GM21381 (cell line): ENCODE data around the gene LIMK1.

Experiments
- ATAC-seq: cut with Tn5 transposase; IDR thresholded peaks from one replicate; pipeline ENCODE4 v1.9.1; 2021; ENCODE audit warnings: mild to moderate bottlenecking, moderate library complexity; ENCODE audit not compliant: unreplicated experiment

The LIMK1 gene

GRCh38 chr7:74082770-74083116 is 861 bp upstream of the LIMK1 start:
- no peak for ATAC-seq

DNA sequence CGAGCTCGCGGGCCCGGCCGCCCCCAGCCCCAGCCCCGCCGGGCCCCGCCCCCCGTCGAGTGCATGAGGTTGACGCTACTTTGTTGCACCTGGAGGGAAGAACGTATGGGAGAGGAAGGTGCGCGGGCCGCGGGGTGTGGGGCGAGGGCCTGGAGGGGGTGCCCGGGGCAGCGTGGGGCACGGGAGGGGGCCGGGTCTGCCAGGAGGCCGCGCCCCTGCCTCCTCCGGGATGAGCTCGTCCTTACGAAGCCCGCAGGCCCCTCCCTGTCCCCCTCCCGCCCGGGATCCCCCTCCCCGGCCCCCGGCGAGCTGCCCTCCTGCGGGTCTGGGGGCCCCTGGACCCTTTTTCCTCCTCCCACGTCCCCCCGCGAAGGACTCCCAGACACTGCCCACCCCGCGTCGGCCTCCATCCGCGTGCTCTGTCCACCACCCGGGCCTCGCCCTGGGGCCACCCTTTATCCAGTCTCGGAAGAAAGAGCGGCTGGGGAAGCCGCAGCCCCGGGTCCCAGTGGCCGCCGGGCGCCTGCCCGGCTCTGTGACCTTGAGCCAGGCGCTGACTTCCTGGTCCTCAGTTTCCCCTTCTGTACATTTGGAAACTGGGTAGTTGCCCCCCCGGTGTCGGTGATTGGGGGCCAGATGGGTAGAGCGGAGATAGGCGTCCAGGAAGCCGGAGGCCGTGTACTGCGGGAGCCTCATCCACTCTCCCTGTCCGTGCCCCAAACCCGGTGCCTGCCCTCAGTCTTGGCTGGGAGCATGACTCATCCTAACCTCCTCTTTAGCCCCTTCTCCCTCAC is 521 bp downstream of the LIMK1 start:
- no peak for ATAC-seq

DNA sequence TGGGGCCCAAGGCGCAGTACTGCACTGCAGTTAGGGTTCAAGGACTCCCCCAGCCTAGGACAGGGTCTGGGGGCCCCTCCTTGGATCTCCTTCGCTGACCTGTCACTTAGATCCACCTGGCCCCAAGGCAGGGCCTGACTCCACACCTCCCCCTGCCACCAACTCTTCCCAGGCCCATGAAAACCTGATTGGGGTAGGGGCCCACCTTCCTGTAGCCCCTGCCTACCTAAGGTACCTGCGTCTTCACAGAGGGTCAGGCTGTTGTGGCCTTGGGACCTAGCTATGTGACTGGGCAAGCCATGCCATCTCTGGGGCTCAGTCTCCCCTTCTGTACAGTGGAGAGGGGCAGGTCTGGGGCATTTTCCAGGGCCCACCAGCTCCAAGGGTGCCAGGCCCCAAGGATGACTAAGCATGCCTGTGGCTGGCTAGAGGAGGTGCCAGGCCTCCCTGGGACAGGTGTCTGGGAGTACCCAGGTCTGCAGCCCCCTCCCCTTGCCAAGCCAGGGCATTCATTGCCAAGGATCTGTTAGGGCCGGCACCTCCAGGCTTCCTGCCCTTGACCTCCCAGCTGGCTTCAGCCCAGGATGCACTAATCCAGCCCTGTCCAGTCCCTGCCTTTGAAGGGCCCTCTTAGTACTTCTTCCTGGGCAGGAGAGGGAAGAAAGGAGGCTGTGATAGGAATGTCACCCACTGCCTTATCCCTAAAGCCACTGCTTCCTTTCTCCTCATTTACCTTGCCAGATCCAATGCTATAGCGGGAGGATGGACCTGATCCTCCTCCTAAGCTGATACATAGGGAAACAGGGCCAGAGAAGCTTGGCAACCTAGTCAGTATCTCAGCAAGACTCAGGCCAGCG is 1.3 kb downstream of the LIMK1 start:
- no peak for ATAC-seq

GRCh38 chr7:74087791-74088453 is 4.3 kb downstream of the LIMK1 start:
- no peak for ATAC-seq

- ATAC-seq, result no peak
Observed at GRCh38 chr7:74092321-74092963, 8.8 kb downstream of the LIMK1 start.

DNA sequence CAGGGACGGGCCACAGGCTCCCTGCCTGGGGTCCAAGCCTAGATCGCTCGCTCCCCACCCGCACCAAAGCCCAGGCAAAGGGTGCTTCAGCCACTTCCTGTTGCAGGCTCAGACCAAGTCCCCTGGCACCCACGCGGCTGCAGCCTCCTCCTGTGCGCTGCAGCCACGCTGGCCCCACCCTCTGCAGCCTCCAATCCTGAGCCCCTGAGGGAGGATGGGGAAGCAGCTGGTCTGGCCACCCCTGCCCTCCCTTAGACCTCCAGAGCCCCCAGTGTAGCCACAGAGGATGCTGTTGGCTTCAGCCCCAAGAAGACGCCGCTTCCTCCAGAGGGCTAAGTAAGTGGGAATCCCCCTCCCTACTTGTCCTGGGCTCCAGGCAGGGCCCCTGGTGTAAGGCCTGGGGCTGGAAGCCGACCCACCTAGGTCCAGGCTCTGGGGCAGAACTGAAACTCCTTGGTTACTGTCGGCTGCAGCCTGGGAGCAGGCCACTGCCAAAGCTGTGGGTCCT is 9.4 kb downstream of the LIMK1 start:
- ATAC-seq, result peak; percentile 58

GRCh38 chr7:74093671-74094223 is 10.1 kb downstream of the LIMK1 start:
- peak; percentile 13 for ATAC-seq

- peak; percentile 43 for ATAC-seq
Observed at GRCh38 chr7:74094224-74095101, 10.9 kb downstream of the LIMK1 start.

DNA sequence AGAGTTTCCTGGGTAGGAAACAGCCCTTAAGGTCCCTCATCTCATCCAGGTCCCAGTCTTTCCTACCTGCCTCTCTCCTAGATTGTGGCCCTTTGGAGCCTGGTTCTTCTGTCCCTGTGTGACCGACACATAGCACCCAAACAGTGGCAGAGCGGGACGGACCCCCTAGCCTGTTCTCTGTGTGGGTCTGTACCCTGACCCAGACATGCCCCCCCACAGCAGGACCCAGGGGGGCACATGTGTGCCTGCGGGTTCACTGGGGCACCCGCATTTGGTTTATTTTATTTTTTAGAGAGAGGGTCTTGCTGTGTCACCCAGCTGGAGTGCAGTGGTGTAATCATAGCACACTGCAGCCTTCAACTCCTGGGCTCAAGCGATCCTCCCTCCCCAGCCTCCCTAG is 11.5 kb downstream of the LIMK1 start:
- no peak for ATAC-seq

DNA sequence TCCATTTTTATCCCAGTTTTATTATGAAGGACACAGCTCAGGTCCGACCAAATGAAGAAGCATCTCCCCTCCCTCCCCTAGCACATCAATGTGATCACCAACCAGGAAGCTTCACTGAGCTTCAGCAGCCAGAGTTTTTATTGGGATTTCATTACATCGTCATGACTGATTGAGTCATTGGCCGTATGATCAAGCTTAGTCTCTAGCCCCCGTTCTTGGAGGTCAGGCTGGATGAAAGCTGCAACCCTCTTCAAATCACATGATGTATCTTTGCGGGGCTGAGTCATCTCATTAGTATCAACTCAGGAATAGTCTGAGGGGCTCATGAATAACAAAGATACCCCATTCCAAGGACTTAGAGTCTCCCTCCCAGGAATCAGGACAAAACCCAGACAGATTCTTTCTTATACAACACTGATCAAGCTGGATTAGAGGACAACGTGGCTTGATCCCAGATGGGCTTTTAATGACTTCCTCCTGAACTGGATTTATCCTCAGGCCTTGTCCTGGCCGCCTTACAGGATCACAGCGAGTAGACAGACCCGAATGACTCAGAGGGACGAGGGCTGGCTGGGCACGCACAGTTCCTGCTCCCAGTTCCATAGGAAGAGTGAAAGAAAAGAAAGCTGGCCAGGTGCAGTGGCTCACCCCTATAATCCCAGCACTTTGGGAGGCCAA is 14.5 kb downstream of the LIMK1 start:
- no peak for ATAC-seq

GRCh38 chr7:74099031-74099430 is 15.4 kb downstream of the LIMK1 start:
- no peak for ATAC-seq

GRCh38 chr7:74101061-74101681 is 17.6 kb downstream of the LIMK1 start:
- peak; percentile 87 for ATAC-seq

DNA sequence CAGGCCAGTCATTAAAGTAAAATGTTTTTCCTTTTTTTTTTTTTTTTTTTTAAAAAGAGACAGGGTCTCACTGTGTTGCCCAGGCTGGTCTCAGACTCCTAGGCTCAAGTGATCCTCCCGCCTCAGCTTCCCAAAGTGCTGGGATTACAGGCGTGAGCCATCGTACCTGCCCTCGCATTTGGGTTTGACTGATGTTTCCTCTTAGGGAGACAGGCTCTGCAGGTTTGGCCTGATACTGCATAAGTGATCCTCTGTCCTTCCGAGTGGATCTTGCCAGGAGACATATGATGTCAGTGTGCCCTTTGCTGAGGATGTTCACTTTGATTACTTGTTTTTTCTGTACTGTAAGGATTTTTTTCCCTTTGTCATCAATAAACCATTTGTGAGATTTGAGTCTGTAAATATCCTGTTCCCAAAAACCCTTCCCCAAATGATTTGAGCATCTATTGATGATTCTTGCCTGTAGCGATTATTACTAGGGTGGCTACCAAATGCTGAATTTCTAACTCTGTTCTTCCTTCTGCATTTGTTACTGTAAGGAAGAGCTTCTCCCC is 19.7 kb downstream of the LIMK1 start:
- ATAC-seq, result no peak

- ATAC-seq, result no peak
Observed at GRCh38 chr7:74104702-74105101, 21.1 kb downstream of the LIMK1 start.

DNA sequence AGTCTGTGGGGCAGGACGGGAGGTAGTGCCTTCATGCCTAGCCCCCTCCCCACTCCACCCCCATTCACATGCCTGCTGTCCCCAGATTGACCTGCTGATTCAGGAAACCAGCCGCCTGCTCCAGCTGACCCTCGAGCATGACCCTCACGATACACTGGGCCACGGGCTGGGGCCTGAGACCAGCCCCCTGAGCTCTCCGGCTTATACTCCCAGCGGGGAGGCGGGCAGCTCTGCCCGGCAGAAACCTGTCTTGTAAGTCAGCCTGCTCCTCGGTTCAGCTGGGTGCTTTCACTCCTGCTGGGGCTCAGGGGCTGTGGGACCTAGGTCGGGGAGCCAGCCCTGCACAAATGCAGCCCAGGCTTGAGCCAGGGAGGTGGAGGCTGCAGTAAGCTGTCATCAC is 22.4 kb downstream of the LIMK1 start:
- no peak for ATAC-seq

GRCh38 chr7:74106846-74107245 is 23.2 kb downstream of the LIMK1 start:
- ATAC-seq, result no peak

GRCh38 chr7:74115326-74115725 is 31.7 kb downstream of the LIMK1 start:
- ATAC-seq, result no peak

- no peak for ATAC-seq
Observed at GRCh38 chr7:74116356-74116755, 32.8 kb downstream of the LIMK1 start.
